Mesothelial cell of epicardium (in vitro differentiated cells): ENCODE measurements around the gene RAPSN. TPM values are rescaled to one million over a fixed set of nuclear protein-coding genes. Genes with fewer than 3 reads are reported as not detected.

Experiments used
- DNase-seq, 2 experiments: peaks; one replicate each; pipeline ENCODE4 v3.0.0; 2021; ENCODE audit warnings: low spot score in 2 of 2; ENCODE audit not compliant: unreplicated experiment in 2 of 2
- H3K27ac Mint-ChIP-seq: 2 replicates; pipeline ENCODE4 v1.8.0; 2021; ENCODE audit warnings: mixed read lengths
- H3K27me3 Mint-ChIP-seq: 2 replicates; pipeline ENCODE4 v1.8.0; 2021; ENCODE audit warnings: low read depth, mixed read lengths
- H3K36me3 Mint-ChIP-seq: 2 replicates; pipeline ENCODE4 v1.8.0; 2021; ENCODE audit warnings: mixed read lengths
- H3K4me1 Mint-ChIP-seq: 2 replicates; pipeline ENCODE4 v1.8.0; 2021; ENCODE audit warnings: mixed read lengths
- H3K4me3 Mint-ChIP-seq: 2 replicates; pipeline ENCODE4 v1.8.0; 2021; ENCODE audit warnings: mild to moderate bottlenecking, moderate library complexity, mixed read lengths
- H3K9me3 Mint-ChIP-seq: 2 replicates; pipeline ENCODE4 v1.8.0; 2021; ENCODE audit warnings: mixed read lengths
- total RNA-seq: library from RNA; stranded (reverse); gene quantifications from 3 replicates; pipeline ENCODE4 v1.2.1, GENCODE V29; 2021
- TF ChIP-seq, protein P1 (sequence below): fragments of 200-600 bp; sonication (generic); IDR thresholded peaks from one replicate; pipeline ENCODE4 v1.5.0; 2021; ENCODE audit warnings: antibody characterized with exemption; ENCODE audit not compliant: unreplicated experiment

The RAPSN gene
- 0.27 to 0.31 TPM (median 0.31 TPM) in 3 replicates for total RNA-seq

DNA sequence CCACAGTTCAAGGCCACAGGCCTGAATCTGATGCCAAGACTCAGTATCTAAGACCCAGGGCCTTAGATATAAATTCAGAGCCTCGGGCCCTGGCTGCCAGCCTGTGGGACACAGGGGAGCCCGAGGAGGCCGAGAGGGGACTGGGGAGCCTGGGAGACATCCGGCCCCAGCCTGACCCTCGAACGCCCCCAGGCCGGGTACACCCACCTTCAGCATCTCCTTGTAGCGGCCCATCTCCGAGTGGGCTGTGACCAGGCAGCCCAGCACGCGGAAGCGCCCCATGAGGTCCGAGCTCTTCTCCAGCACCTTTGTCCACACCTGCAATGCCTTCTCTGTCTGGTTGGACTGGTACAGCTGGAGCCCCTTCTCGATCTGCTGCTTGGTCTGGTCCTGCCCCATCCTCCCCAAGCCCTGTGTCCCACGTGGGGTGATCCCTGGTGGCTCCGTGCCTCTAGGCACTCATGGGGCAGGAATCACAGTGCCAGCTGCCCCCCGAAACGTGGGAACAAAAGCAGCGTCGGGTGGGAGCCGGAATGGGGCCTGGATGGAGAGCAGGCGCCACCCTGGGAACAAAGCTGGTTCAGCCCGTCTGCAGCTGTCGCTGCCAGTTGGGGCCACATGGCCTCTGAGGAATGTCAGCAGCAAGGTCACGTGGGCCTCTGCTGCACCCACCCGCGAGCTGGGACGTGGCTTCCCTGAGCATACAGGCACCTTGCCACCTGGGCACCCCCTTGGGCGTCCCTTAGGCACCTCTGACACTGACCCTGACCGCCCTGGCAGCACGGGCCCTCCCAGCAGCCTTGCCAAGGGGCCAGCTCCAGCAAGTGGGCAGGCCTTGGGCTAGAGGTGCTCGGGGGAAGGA is at the start of gene RAPSN:
Gene RAPSN (minus strand): TSS at position 571 of the 862 bp plus-strand sequence. CDS start 172 bp downstream, at position 399.
- Mint-ChIP-seq H3K9me3 (no peaks in the 10 kb centered on the region), H3K4me1 (no peaks in the 10 kb centered on the region), H3K27ac (no peak within 1 kb of the TSS), H3K36me3 (no peaks in the 10 kb centered on the region), H3K4me3 (no peak within 1 kb of the TSS), H3K27me3 (no peaks in the 10 kb centered on the region)
- TF ChIP-seq, protein P1, sequence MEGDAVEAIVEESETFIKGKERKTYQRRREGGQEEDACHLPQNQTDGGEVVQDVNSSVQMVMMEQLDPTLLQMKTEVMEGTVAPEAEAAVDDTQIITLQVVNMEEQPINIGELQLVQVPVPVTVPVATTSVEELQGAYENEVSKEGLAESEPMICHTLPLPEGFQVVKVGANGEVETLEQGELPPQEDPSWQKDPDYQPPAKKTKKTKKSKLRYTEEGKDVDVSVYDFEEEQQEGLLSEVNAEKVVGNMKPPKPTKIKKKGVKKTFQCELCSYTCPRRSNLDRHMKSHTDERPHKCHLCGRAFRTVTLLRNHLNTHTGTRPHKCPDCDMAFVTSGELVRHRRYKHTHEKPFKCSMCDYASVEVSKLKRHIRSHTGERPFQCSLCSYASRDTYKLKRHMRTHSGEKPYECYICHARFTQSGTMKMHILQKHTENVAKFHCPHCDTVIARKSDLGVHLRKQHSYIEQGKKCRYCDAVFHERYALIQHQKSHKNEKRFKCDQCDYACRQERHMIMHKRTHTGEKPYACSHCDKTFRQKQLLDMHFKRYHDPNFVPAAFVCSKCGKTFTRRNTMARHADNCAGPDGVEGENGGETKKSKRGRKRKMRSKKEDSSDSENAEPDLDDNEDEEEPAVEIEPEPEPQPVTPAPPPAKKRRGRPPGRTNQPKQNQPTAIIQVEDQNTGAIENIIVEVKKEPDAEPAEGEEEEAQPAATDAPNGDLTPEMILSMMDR: no peak
- DNase-seq: no peak

- Mint-ChIP-seq H3K4me1 (peaks cover 13% of the 10 kb centered on the region), H3K27me3 (no peaks in the 10 kb centered on the region), H3K27ac (no peak overlapping the region), H3K36me3 (peaks cover 5% of the 10 kb centered on the region), H3K4me3 (no peak overlapping the region), H3K9me3 (no peaks in the 10 kb centered on the region)
- TF ChIP-seq, protein P1: no peak
- DNase-seq: no peak
Observed at GRCh38 chr11:47498149-47498548, 49.2 kb upstream of the RAPSN start.

DNA sequence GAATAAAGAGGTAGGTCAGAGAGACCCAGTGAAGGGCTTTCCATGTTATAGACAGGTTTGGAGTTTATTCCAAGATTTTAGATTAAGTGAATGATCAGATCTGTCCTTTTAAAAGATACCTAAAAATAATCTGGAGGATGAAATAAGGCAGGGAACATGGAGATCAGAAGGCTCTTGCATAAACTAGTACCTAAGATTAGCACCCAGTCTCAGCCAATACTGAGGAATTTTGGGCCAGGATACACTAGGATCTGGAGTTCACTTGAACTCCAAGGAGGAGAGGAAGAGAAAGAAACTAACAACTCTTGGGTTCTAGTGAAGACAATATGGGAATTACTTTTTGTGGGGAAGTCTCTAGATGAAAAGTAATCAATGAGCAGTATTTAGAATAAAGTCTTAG is 47.9 kb upstream of the RAPSN start:
- H3K4me3 Mint-ChIP-seq: no peak overlapping the region
- peaks cover 8% of the 10 kb centered on the region for H3K4me1 Mint-ChIP-seq
- H3K36me3 Mint-ChIP-seq: peaks cover 10% of the 10 kb centered on the region
- DNase-seq: no peak
- H3K27me3 Mint-ChIP-seq: no peaks in the 10 kb centered on the region
- TF ChIP-seq, protein P1: no peak
- H3K9me3 Mint-ChIP-seq: no peaks in the 10 kb centered on the region
- no peak overlapping the region for H3K27ac Mint-ChIP-seq

- Mint-ChIP-seq H3K4me3 (no peak overlapping the region), H3K27ac (no peak overlapping the region), H3K4me1 (peaks cover 7% of the 10 kb centered on the region), H3K9me3 (no peaks in the 10 kb centered on the region), H3K27me3 (no peaks in the 10 kb centered on the region), H3K36me3 (peaks cover 10% of the 10 kb centered on the region)
- DNase-seq: no peak
- TF ChIP-seq, protein P1: no peak
Observed at GRCh38 chr11:47495856-47496217, 46.9 kb upstream of the RAPSN start.

GRCh38 chr11:47495011-47495855 is 46.3 kb upstream of the RAPSN start:
- Mint-ChIP-seq H3K9me3 (no peaks in the 10 kb centered on the region), H3K27ac (no peak overlapping the region), H3K27me3 (no peaks in the 10 kb centered on the region), H3K4me3 (no peak overlapping the region), H3K36me3 (peaks cover 10% of the 10 kb centered on the region), H3K4me1 (peaks cover 7% of the 10 kb centered on the region)
- no peak for DNase-seq
- TF ChIP-seq, protein P1: no peak
